Mesendoderm (in vitro differentiated cells): ENCODE measurements around the gene TTL. TPM values are rescaled to one million over a fixed set of nuclear protein-coding genes. Genes with fewer than 3 reads are reported as not detected.
"Not testable (repeated sequence)": the region's sequence is repeated elsewhere in the genome, so short reads cannot be mapped to it uniquely, and the experiment has no call there.

Experiments
- DNase-seq: peaks from one replicate; pipeline ENCODE4 v3.0.0; 2013
- H2AK5ac ChIP-seq: 2 replicates; pipeline ENCODE4 v1.6.1; 2013; ENCODE audit warnings: low read length, inconsistent platforms
- H2BK120ac ChIP-seq: 2 replicates; pipeline ENCODE4 v1.6.1; 2013; ENCODE audit warnings: low read depth, mild to moderate bottlenecking, low read length, moderate library complexity, mixed read lengths
- H2BK15ac ChIP-seq: replicated peaks from 2 replicates; pipeline ENCODE4 v1.6.1; 2013; ENCODE audit warnings: low read depth, mild to moderate bottlenecking, moderate library complexity
- H2BK5ac ChIP-seq: 2 replicates; pipeline ENCODE4 v1.6.1; 2013; ENCODE audit warnings: low read length, inconsistent platforms
- H3K18ac ChIP-seq: 2 replicates; pipeline ENCODE4 v1.6.1; 2013; ENCODE audit warnings: mild to moderate bottlenecking, low read length, mixed read lengths
- H3K23ac ChIP-seq: one replicate; pipeline ENCODE4 v1.6.1; 2013; ENCODE audit warnings: low read length
- H3K27ac ChIP-seq: 2 replicates; pipeline ENCODE4 v1.5.1; 2013; ENCODE audit warnings: low read depth, mild to moderate bottlenecking, inconsistent platforms, low read length, moderate library complexity
- H3K27me3 ChIP-seq: 2 replicates; pipeline ENCODE4 v1.6.1; 2013; ENCODE audit warnings: low read length, control low read depth, mild to moderate bottlenecking, inconsistent platforms; ENCODE audit not compliant: insufficient read depth, poor library complexity
- H3K36me3 ChIP-seq: 2 replicates; pipeline ENCODE4 v1.6.1; 2013; ENCODE audit warnings: low read length, inconsistent platforms; ENCODE audit not compliant: control insufficient read depth, insufficient read depth
- H3K4ac ChIP-seq: one replicate; pipeline ENCODE4 v1.6.1; 2013; ENCODE audit warnings: low read depth, mild to moderate bottlenecking, low read length, moderate library complexity
- H3K4me1 ChIP-seq: 2 replicates; pipeline ENCODE4 v1.6.1; 2013; ENCODE audit warnings: low read depth, low read length, inconsistent platforms; ENCODE audit not compliant: control insufficient read depth
- H3K4me2 ChIP-seq: 2 replicates; pipeline ENCODE4 v1.6.1; 2013; ENCODE audit warnings: low read length
- H3K4me3 ChIP-seq: 2 replicates; pipeline ENCODE4 v1.5.1; 2013; ENCODE audit warnings: mild to moderate bottlenecking, low read length
- H3K56ac ChIP-seq: one replicate; pipeline ENCODE4 v1.6.1; 2013; ENCODE audit warnings: low read length
- H3K79me1 ChIP-seq: 2 replicates; pipeline ENCODE4 v1.6.1; 2013; ENCODE audit warnings: low read length, inconsistent platforms
- H3K79me2 ChIP-seq: 2 replicates; pipeline ENCODE4 v1.6.1; 2013; ENCODE audit warnings: mild to moderate bottlenecking, low read length; ENCODE audit not compliant: control insufficient read depth, insufficient read depth
- H3K9ac ChIP-seq: 2 replicates; pipeline ENCODE4 v1.6.1; 2013; ENCODE audit warnings: low read length, inconsistent platforms
- H4K5ac ChIP-seq: one replicate; pipeline ENCODE4 v1.6.1; 2013; ENCODE audit warnings: low read length
- H4K8ac ChIP-seq: one replicate; pipeline ENCODE4 v1.6.1; 2013; ENCODE audit warnings: low read depth, mild to moderate bottlenecking, control low read depth, low read length, moderate library complexity
- WGBS: extraction: QIAGEN DNeasy Blood & Tissue Kit; methylation state at CpG from one replicate; pipeline ENCODE4 v1.1.7; 2013; ENCODE audit warnings: low lambda C conversion rate, missing lambda C conversion rate; ENCODE audit not compliant: insufficient coverage; ENCODE audit errors: extremely low coverage; 5-methylcytosine and 5-hydroxymethylcytosine counted together
- polyA plus RNA-seq, 2 experiments: library from polyadenylated mRNA; stranded (reverse); fragments of 200-250 nt; gene quantifications; one replicate each; pipeline ENCODE4 v1.2.3, GENCODE V29; 2013

TTL gene
- 28.1 TPM for polyA plus RNA-seq (2013, experiment 1 of 2)
- 28.8 TPM for polyA plus RNA-seq (2013, experiment 2 of 2)

- Histone ChIP-seq H3K4ac (peak within 1 kb of the TSS; percentile 96), H2AK5ac (no peak within 1 kb of the TSS), H3K4me1 (no peaks in the 10 kb centered on the region), H2BK15ac (no peak within 1 kb of the TSS), H3K4me2 (peak within 1 kb of the TSS; percentile 98), H3K27ac (peak within 1 kb of the TSS; percentile 79), H4K5ac (no peak within 1 kb of the TSS), H2BK5ac (peak within 1 kb of the TSS; percentile 56), H3K79me1 (peaks cover 14% of the 10 kb centered on the region), H2BK120ac (no peak within 1 kb of the TSS), H4K8ac (peak within 1 kb of the TSS; percentile 60), H3K18ac (peak within 1 kb of the TSS; percentile 91), H3K23ac (no peak within 1 kb of the TSS), H3K36me3 (peaks cover 2% of the 10 kb centered on the region), H3K56ac (peak within 1 kb of the TSS; percentile 97), H3K27me3 (no peaks in the 10 kb centered on the region), H3K79me2 (peaks cover 21% of the 10 kb centered on the region), H3K4me3 (peak within 1 kb of the TSS; percentile 93), H3K9ac (peak within 1 kb of the TSS; percentile 94)
- DNase-seq, result peak; percentile 72
- no CpG with 5 or more reads among the region's 82 CpGs for WGBS
Observed at GRCh38 chr2:112481528-112482233, at the start of gene TTL. TSS of gene TTL (plus strand) at chr2:112482156. CDS start at chr2:112482345, 189 bp downstream.

- not testable (repeated sequence) for H3K4me3 ChIP-seq, DNase-seq
Observed at GRCh38 chr2:112432390-112432734, 49.6 kb upstream of the TTL start.

DNA sequence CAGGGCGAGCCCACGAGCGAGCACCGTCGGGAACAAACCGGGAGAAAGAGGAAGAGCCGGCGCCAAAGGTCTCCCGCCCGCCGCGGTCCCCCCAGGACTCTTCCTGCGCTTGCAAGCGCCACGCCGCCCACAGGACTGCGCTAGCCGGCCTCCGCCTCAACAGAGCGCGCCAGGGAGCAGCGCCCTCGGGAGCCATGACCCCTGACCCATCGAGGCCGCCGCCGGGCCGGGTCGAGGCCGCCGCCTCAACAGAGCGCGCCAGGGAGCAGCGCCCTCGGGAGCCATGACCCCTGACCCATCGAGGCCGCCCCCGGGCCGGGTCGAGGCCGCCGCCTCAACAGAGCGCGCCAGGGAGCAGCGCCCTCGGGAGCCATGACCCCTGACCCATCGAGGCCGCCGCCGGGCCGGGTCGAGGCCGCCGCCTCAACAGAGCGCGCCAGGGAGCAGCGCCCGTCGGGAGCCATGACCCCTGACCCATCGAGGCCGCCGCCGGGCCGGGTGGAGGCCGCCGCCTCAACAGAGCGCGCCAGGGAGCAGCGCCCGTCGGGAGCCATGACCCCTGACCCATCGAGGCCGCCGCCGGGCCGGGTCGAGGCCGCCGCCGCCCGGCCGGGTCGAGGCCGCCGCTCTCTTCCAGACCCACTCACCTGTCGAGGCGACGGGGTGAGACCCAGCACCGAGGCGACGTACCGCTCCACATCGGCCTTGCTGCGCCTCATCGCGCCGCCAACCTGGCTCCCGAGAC is 49.0 kb upstream of the TTL start:
- H3K4me3 ChIP-seq, H4K5ac ChIP-seq, H2AK5ac ChIP-seq, H3K79me2 ChIP-seq, H3K36me3 ChIP-seq, H3K4me2 ChIP-seq, H3K23ac ChIP-seq, H2BK5ac ChIP-seq, H3K27me3 ChIP-seq, H2BK15ac ChIP-seq, H2BK120ac ChIP-seq, H3K18ac ChIP-seq, H3K4me1 ChIP-seq, H3K9ac ChIP-seq, H3K27ac ChIP-seq, H4K8ac ChIP-seq, H3K79me1 ChIP-seq, H3K4ac ChIP-seq: not testable (repeated sequence)
- DNase-seq, result peak; percentile 21
- H3K56ac ChIP-seq, result peak overlapping the region; percentile 56
- no CpG with 5 or more reads among the region's 98 CpGs for WGBS

More at GRCh38 chr2:112432390-112432734, 49.6 kb upstream of the TTL start:
- not testable (repeated sequence) for H4K8ac ChIP-seq, H3K23ac ChIP-seq, H3K79me1 ChIP-seq, H3K56ac ChIP-seq, H3K18ac ChIP-seq, H2BK120ac ChIP-seq, H3K27ac ChIP-seq, H4K5ac ChIP-seq, H2BK5ac ChIP-seq, H3K4me1 ChIP-seq, H3K4me2 ChIP-seq, H3K9ac ChIP-seq, H3K79me2 ChIP-seq, H2AK5ac ChIP-seq, H3K36me3 ChIP-seq, H3K4ac ChIP-seq, H3K27me3 ChIP-seq, H2BK15ac ChIP-seq
- no CpG with 5 or more reads among the region's 22 CpGs for WGBS

- H3K56ac ChIP-seq, result peak within 1 kb of the TSS; percentile 56
- WGBS, result no CpG with 5 or more reads among the region's 26 CpGs
- not testable (repeated sequence) for H2BK15ac ChIP-seq, H3K4me1 ChIP-seq, H3K79me2 ChIP-seq, H3K18ac ChIP-seq, H3K4me2 ChIP-seq, H4K8ac ChIP-seq, H3K27me3 ChIP-seq, H4K5ac ChIP-seq, H3K27ac ChIP-seq, H3K9ac ChIP-seq, H3K4ac ChIP-seq, H2AK5ac ChIP-seq, H2BK5ac ChIP-seq, H3K4me3 ChIP-seq, H2BK120ac ChIP-seq, H3K79me1 ChIP-seq, H3K36me3 ChIP-seq, H3K23ac ChIP-seq
- peak; percentile 74 for DNase-seq
Observed at GRCh38 chr2:112433480-112433879, 48.5 kb upstream of the TTL start, which contains the start of gene RGPD8. TSS of gene RGPD8 (minus strand) at chr2:112433645. CDS start at chr2:112433453, 192 bp downstream.

DNA sequence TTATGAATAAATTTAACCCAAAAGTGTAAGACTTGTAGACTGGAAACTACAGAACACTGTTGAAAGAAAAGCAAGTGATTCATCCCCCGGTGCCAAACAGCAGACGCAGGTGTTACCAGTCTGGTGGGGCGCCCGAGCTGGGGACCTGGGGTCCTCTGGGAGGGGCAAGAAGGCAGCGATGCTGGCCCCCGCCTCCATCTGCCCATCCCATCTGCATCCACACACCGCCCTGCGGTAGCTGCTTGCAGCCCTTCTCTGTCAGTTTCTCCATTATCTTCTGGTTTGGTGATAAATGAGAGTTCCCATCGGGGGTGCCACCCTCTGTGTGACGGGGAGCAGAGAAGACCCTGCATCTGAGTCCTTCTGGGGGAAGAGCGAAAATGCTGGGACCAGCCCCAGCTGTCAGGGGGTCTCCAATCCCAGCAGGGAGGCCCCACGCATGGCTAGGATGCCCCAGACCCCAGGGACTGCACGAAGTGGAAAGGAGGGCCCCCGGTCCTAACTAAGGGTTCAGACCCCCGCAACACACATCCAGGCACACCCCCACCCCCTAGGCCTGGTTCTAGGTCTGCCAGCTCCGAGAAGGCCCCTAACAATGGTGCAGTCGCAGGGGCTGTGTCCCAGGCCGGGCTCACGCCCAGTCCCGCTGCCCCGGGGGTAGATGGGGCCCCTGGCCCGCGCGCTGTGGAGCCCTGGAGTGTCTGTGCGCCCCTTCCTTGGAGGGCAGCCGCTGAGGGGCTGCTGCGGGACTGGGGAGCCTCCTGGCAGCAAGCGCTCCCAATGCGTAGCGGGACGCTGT is 47.8 kb upstream of the TTL start:
- Histone ChIP-seq H3K23ac (no peak overlapping the region), H3K18ac (no peak overlapping the region), H2BK120ac (no peak overlapping the region), H3K4ac (no peak overlapping the region), H3K4me3 (no peak overlapping the region), H3K4me2 (no peak overlapping the region), H4K8ac (no peak overlapping the region), H3K79me1 (no peaks in the 10 kb centered on the region), H3K27me3 (no peaks in the 10 kb centered on the region), H2BK5ac (no peak overlapping the region), H3K79me2 (no peaks in the 10 kb centered on the region), H3K9ac (no peak overlapping the region), H2BK15ac (no peak overlapping the region), H3K56ac (no peak overlapping the region), H2AK5ac (no peak overlapping the region), H3K36me3 (no peaks in the 10 kb centered on the region), H4K5ac (no peak overlapping the region), H3K4me1 (no peaks in the 10 kb centered on the region), H3K27ac (no peak overlapping the region)
- WGBS, result no CpG with 5 or more reads among the region's 31 CpGs
- DNase-seq, result no peak
